Measurements from ENCODE around the gene SEC24B. TPM values are rescaled to one million over a fixed set of nuclear protein-coding genes. Genes with fewer than 3 reads are reported as not detected.
"Not testable (repeated sequence)": the region's sequence is repeated elsewhere in the genome, so short reads cannot be mapped to it uniquely, and the experiment has no call there.

SEC24B gene
- total RNA-seq, 2 experiments from 2014 or later, result 25.8 to 26.0 TPM

DNA sequence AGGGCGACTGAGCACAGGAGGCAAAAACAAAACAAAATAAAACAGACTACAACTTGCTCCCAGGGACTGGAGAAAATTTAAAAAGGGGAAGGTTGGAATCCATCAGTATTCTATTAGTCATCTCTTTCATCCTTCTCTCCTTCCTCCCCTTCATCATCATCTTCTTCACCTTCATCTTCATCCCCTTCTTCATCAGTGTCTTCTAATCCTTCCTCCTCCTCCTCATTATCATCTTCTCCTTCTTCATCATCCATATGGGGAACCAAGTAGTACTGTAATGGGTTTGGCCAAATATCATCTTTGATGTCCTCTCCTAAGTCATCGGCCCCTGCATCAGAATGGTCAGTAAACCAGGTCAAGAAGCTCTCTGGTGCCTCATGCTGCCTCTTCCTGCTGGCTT lies 119.5 kb downstream of the SEC24B start:
- H3K4me3 Mint-ChIP-seq, result no peak overlapping the region
- peaks cover 7% of the 10 kb centered on the region for H3K9me3 Mint-ChIP-seq
- H3K27me3 Mint-ChIP-seq, result no peaks in the 10 kb centered on the region
- ATAC-seq (no peak), DNase-seq (no peak)
- intact Hi-C loops (cut with micrococcal nuclease), result no loop called here
- no peak overlapping the region for H3K27ac Mint-ChIP-seq
- POLR2A ChIA-PET, result no interaction called here
- H3K4me1 Mint-ChIP-seq (ENCODE audit: low read depth), result peaks cover 24% of the 10 kb centered on the region
- no peak for TF ChIP-seq CTCF (IDR thresholded peaks at IDR 0.05)
- H3K36me3 Mint-ChIP-seq (ENCODE audit: low read depth), result peaks cover 24% of the 10 kb centered on the region
- CTCF ChIA-PET, result no interaction called here

DNA sequence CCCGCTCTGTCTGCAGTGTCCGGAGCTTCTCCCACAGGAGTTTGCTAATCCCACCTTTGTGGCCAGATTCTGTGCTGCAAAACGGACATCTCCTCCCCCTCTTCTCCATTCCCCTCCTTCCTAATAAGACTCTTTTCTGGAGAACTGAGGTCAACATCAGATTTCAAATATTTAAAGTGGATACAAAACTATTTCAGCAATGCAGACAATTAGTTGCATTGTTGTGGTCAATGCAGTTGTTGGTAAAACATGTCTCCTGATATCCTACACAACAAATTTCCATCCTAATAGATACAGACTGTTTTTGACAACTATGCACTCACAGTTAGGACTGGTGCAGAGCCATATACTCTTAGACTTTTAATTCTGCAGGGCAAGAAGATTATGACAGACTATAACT lies 121.4 kb downstream of the SEC24B start:
- POLR2A ChIA-PET, result no interaction called here
- no peak for ATAC-seq
- CTCF ChIA-PET, result no interaction called here
- Mint-ChIP-seq H3K9me3 (peaks cover 4% of the 10 kb centered on the region), H3K36me3 (ENCODE audit: low read depth) (peaks cover 15% of the 10 kb centered on the region), H3K4me3 (no peak overlapping the region), H3K27me3 (no peaks in the 10 kb centered on the region), H3K27ac (no peak overlapping the region), H3K4me1 (ENCODE audit: low read depth) (peaks cover 14% of the 10 kb centered on the region)
- intact Hi-C loops (cut with micrococcal nuclease), result no loop called here
- TF ChIP-seq CTCF (IDR thresholded peaks at IDR 0.05), result no peak
- no peak for DNase-seq

DNA sequence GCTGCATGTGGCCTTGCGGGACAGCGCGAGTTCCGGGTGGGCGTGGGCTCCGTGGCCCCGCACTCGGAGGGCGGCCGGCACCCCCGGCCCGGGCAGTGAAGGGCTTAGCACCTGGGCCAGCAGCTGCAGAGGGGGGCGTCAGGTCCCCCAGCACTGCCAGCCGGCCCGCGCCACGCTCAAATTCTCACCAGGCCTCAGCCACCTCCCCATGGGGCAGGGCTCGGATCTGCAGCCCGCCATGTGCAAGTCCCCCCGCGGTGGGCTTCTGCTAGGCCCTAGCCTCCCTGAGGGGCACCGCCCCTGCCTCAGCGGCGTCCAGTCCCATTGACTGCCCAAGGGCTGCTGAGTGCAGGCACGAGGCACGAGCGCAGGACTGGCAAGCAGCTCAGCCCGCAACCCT lies 123.8 kb downstream of the SEC24B start:
- ChIA-PET POLR2A (interaction anchor here (4.0 kb wide), 1 partner anchor 145 kb away, joined by 20 read pairs; the partner anchor contains the start of gene CASP6), CTCF (interaction anchor here (0.9 to 1.3 kb wide), 2 partner anchors 16 to 101 kb away, joined by 3 read pairs; no protein-coding TSS in a partner anchor)
- Mint-ChIP-seq H3K36me3 (ENCODE audit: low read depth) (peaks cover 16% of the 10 kb centered on the region), H3K9me3 (peaks cover 4% of the 10 kb centered on the region), H3K4me3 (no peak overlapping the region), H3K4me1 (ENCODE audit: low read depth) (peaks cover 22% of the 10 kb centered on the region), H3K27ac (no peak overlapping the region), H3K27me3 (no peaks in the 10 kb centered on the region)
- ATAC-seq (no peak), DNase-seq (no peak)
- intact Hi-C loops (cut with micrococcal nuclease), result no loop called here
- no peak for TF ChIP-seq CTCF (IDR thresholded peaks at IDR 0.05)

DNA sequence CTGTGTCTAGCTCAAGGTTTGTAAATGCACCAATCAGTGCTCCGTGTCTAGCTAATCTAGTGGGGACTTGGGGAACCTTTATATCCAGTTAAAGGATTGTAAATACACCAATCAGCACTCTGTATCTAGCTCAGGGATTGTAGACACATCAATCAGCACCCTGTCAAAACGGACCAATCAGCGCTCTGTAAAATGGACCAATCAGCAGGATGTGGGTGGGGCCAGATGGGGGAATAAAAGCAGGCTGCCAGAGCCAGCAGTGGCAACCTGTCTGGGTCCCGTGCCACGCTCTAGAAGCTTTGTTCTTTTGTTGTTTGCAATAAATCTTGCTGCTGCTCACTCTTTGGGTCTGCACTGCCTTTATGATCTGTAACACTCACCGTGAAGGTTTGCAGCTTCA lies 124.5 kb downstream of the SEC24B start:
- POLR2A ChIA-PET, result interaction anchor here (1.4 to 4.0 kb wide), 2 partner anchors 97 to 144 kb away, joined by 3 to 20 read pairs; partner anchors contain the start of gene CASP6
- H3K27me3 Mint-ChIP-seq; ATAC-seq; intact Hi-C loops (cut with micrococcal nuclease); H3K9me3 Mint-ChIP-seq; H3K27ac Mint-ChIP-seq: not testable (repeated sequence)
- Mint-ChIP-seq H3K4me3 (peak overlapping the region; percentile 40), H3K36me3 (ENCODE audit: low read depth) (peaks cover 21% of the 10 kb centered on the region), H3K4me1 (ENCODE audit: low read depth) (peaks cover 28% of the 10 kb centered on the region)
- CTCF ChIA-PET, result interaction anchor here (0.9 to 1.3 kb wide), 2 partner anchors 16 to 101 kb away, joined by 3 read pairs; no protein-coding TSS in a partner anchor
- peak; percentile 58 for DNase-seq

- peak overlapping the region; percentile 85 for H3K4me3 Mint-ChIP-seq
Observed at GRCh38 chr4:109559625-109559982, 126.0 kb downstream of the SEC24B start.

More at GRCh38 chr4:109559625-109559982, 126.0 kb downstream of the SEC24B start:
- Mint-ChIP-seq H3K9me3 (peaks cover 4% of the 10 kb centered on the region), H3K4me1 (ENCODE audit: low read depth) (peaks cover 42% of the 10 kb centered on the region), H3K27me3 (no peaks in the 10 kb centered on the region), H3K27ac (peak overlapping the region; percentile 92), H3K36me3 (ENCODE audit: low read depth) (peaks cover 20% of the 10 kb centered on the region)
- ChIA-PET POLR2A (interaction anchor here (0.9 to 4.0 kb wide), 14 partner anchors 13 to 143 kb away, joined by 3 to 20 read pairs (median 4); partner anchors contain the start of genes CASP6 and SEC24B), CTCF (interaction anchor here (1.1 to 1.7 kb wide), 4 partner anchors 17 to 144 kb away, joined by 3 to 7 read pairs (median 6); partner anchors contain the start of genes CASP6 and SEC24B)
- DNase-seq, result peak; percentile 41
- no peak for TF ChIP-seq CTCF (IDR thresholded peaks at IDR 0.05)
- ATAC-seq, result peak; percentile 18
- intact Hi-C loops (cut with micrococcal nuclease), result no loop called here
